Bronchial epithelial cell (primary cell): Measurements from ENCODE around the gene PRKG1. TPM values are rescaled to one million over a fixed set of nuclear protein-coding genes. Genes with fewer than 3 reads are reported as not detected.

Experiments
- DNase-seq: peaks from one replicate; pipeline ENCODE4 v3.0.0-alpha.2; 2010; ENCODE audit warnings: low read depth
- FAIRE-seq: peaks from 2 replicates; lab custom pipeline; 2011; peaks lifted over from hg19 to GRCh38; lab: Jason Lieb, UNC
- H3K27me3 ChIP-seq: 2 replicates; pipeline ENCODE4 v1.5.1; 2011; ENCODE audit warnings: low read length; ENCODE audit not compliant: control insufficient read depth, insufficient read depth
- H3K36me3 ChIP-seq: 2 replicates; pipeline ENCODE4 v1.5.1; 2011; ENCODE audit warnings: low read length; ENCODE audit not compliant: control insufficient read depth, insufficient read depth
- H3K4me3 ChIP-seq: 2 replicates; pipeline ENCODE4 v1.5.1; 2011; ENCODE audit warnings: mild to moderate bottlenecking, low read depth, low read length, control low read depth
- total RNA-seq: library from RNA; depleted of rRNA; stranded (reverse); fragments of >200 nt; gene quantifications from 2 replicates; pipeline ENCODE4 v1.2.1, GENCODE V29; 2014
- TF ChIP-seq, protein P1 (sequence below): IDR thresholded peaks from 2 replicates; pipeline ENCODE4 v1.5.1; 2011; ENCODE audit warnings: mild to moderate bottlenecking, moderate library complexity, low read length, control low read depth, inconsistent platforms; ENCODE audit not compliant: insufficient read depth, severe bottlenecking

PRKG1 gene
- total RNA-seq, 1 donor from 2014 or later, result 0.26 TPM

DNA sequence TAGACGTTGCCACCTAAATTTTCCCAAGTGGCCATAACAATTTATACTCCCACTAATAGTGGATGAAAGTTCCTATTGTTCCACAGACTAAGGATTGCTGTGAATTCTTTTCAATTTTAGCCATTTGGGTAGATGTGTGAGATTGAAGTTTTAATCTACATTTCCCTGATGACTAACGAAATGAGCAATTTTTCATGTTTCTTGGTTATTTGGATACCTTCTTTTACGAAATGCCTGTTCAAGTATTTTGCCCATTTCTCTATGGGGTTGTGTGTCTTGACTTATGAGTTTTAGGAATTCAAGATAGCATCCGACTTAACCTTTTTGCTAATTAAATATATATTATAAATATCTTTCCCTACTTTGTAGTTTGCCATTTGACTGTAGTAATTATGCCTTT is 16.4 kb upstream of the PRKG1 start:
- Histone ChIP-seq H3K4me3 (no peak overlapping the region), H3K27me3 (no peaks in the 10 kb centered on the region), H3K36me3 (no peaks in the 10 kb centered on the region)
- no peak for FAIRE-seq
- TF ChIP-seq, protein P1, sequence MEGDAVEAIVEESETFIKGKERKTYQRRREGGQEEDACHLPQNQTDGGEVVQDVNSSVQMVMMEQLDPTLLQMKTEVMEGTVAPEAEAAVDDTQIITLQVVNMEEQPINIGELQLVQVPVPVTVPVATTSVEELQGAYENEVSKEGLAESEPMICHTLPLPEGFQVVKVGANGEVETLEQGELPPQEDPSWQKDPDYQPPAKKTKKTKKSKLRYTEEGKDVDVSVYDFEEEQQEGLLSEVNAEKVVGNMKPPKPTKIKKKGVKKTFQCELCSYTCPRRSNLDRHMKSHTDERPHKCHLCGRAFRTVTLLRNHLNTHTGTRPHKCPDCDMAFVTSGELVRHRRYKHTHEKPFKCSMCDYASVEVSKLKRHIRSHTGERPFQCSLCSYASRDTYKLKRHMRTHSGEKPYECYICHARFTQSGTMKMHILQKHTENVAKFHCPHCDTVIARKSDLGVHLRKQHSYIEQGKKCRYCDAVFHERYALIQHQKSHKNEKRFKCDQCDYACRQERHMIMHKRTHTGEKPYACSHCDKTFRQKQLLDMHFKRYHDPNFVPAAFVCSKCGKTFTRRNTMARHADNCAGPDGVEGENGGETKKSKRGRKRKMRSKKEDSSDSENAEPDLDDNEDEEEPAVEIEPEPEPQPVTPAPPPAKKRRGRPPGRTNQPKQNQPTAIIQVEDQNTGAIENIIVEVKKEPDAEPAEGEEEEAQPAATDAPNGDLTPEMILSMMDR, result no peak
- no peak for DNase-seq

DNA sequence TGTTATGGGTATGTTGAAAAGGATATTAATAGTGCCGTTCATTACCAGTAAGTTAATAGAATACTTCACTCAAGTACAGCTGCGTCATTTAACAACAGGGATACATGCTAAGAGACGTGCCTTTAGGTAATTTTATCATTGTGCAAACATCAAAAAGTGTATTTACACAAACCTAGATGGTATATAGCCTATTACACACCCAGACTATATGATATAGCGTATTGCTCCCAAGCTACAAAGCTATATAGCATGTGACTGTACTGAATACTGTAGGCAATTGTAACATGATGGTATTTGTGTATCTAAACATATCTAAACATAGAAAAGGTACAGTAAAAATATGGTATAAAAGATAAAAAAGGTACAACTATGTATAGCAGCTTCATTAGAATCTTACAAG is 11.1 kb upstream of the PRKG1 start:
- TF ChIP-seq, protein P1, result no peak
- Histone ChIP-seq H3K27me3 (no peaks in the 10 kb centered on the region), H3K4me3 (no peak overlapping the region), H3K36me3 (no peaks in the 10 kb centered on the region)
- FAIRE-seq, result no peak
- no peak for DNase-seq

DNA sequence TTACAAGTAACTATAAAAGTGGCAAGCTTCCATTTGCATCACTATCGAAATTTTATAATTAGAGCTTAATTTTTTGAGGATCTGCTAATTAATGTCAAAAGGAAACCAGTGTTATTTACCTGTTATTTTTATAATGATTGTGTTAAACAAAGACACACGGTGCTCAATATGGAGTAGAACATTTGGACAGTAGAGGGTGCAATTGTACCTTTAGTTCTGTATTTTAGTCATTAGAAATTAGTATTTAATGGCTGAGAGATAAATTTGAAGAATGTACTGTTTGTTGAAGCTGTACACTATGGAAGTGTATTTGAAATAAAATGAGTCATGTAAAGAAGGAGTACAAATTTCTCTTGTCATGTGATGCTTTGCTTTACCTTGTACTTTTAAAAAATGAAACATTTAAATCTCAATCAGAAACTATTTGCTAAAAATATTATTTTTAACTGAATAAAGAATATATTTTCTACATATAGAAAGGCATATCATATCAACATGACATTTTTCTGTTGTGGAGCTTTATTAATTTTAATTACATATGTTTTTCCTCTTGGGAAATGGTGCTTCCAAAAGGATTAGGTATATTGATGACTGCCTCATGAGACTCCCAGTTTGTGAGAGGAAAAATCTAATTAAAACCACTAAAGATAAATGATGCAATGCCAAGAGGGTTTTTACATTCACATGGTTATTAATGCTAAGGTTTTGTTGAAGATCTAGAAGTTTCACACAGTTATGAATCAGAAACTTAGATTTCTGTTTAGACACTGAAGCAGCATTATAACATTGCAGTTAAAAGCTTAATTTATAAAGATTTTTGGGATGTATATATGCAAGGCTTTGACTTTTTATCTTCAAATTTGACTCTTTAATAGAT is 10.4 kb upstream of the PRKG1 start:
- no peaks in the 10 kb centered on the region for H3K27me3 ChIP-seq
- no peak for FAIRE-seq
- peak; percentile 54 for DNase-seq

DNA sequence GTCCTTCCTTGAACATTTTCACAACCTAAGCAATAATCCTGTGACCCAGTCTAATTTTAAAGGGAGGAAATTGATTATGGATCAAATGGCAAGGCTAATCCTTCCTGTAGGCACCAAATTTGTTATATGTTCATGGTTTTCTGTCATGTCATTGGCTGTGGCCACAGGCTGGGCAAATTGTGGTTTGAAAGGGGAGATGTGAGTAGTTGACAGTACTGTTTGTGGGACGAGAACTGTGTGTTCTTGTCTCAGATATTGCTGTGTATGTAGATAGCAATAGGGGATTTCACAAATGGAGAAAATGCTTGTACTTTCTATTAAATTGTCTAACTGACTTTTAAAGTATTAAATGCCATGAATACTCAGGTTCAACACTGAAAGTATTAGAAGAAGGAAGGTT is 8.1 kb upstream of the PRKG1 start:
- H3K4me3 ChIP-seq, result no peak overlapping the region
- H3K36me3 ChIP-seq, result no peaks in the 10 kb centered on the region
- FAIRE-seq (no peak), DNase-seq (no peak)
- peaks cover 2% of the 10 kb centered on the region for H3K27me3 ChIP-seq
- TF ChIP-seq, protein P1, result no peak

More for the DNA sequence above, 10.4 kb upstream of the PRKG1 start:
- no peak overlapping the region for H3K4me3 ChIP-seq
- H3K36me3 ChIP-seq, result no peaks in the 10 kb centered on the region
- TF ChIP-seq, protein P1, result peak; percentile 27

DNA sequence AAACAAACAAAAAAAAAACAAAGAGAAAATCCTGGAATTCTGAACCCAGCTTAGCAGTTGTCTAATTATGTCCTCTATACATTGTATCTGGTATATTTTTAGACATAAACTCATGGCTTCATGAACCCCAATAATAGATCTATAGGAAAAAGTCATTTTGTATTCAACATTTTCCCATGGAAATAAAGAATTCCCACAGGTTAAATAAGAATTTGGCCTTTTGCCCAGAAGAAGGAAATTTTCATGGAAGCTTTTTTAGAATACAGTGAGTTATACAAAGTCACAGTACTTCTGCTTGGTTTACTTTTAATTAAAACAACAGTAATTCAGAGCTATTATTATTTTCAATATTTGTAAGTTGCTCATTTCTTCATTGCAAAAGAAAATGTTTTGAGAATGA is 2.1 kb upstream of the PRKG1 start:
- Histone ChIP-seq H3K4me3 (no peak overlapping the region), H3K27me3 (peaks cover 20% of the 10 kb centered on the region), H3K36me3 (no peaks in the 10 kb centered on the region)
- TF ChIP-seq, protein P1, result no peak
- FAIRE-seq (no peak), DNase-seq (no peak)
